K562 (cell line): Measurements from ENCODE around the gene AMZ2. TPM values are rescaled to one million over a fixed set of nuclear protein-coding genes. Genes with fewer than 3 reads are reported as not detected.

Source experiments
- BCL6 ChIP-seq: fragments of 250-450 bp; sonication (Bioruptor Pico); IDR thresholded peaks from 2 replicates; pipeline ENCODE4 v1.4.0; 2020
- BRD4 ChIP-seq: fragments of 200-600 bp; sonication (generic); IDR thresholded peaks from 2 replicates; pipeline ENCODE4 v1.6.1; 2017; ENCODE audit warnings: inconsistent platforms
- CHD1 ChIP-seq: fragments of 200-600 bp; sonication (generic); IDR thresholded peaks from one replicate; pipeline ENCODE4 v1.6.1; 2012; ENCODE audit warnings: mild to moderate bottlenecking, moderate library complexity, low read length, inconsistent platforms
- E2F1 ChIP-seq: sonication (generic); formaldehyde crosslinking; IDR thresholded peaks from 2 replicates; pipeline ENCODE4 v1.8.1; 2023; ENCODE audit warnings: mild to moderate bottlenecking, missing genetic modification reagents, moderate library complexity
- EWSR1 ChIP-seq: fragments of 450-650 bp; IDR thresholded peaks from 2 replicates; pipeline ENCODE4 v1.6.1; 2018; ENCODE audit warnings: borderline replicate concordance, mild to moderate bottlenecking, low read depth, moderate library complexity; ENCODE audit not compliant: partially characterized antibody
- NFYB ChIP-seq: IDR thresholded peaks from 2 replicates; pipeline ENCODE4 v1.6.1; 2011; ENCODE audit warnings: mild to moderate bottlenecking, moderate library complexity; ENCODE audit not compliant: insufficient read length; ENCODE audit errors: extremely low read depth
- PATZ1 ChIP-seq: fragments of 250-450 bp; sonication (Bioruptor Pico); IDR thresholded peaks from 2 replicates; pipeline ENCODE4 v1.5.0; 2020; ENCODE audit warnings: mild to moderate bottlenecking, borderline replicate concordance
- TBP ChIP-seq: optimal IDR thresholded peaks from 2 replicates; pipeline ENCODE3; 2011; ENCODE audit warnings: low read depth, low read length, improper control_type of control experiment
- ZC3H11A ChIP-seq: IDR thresholded peaks from 2 replicates; pipeline ENCODE4 v1.6.1; 2012; ENCODE audit warnings: low read depth, low read length, improper control_type of control experiment
- ZC3H8 ChIP-seq: fragments of 450-650 bp; IDR thresholded peaks from 2 replicates; pipeline ENCODE4 v1.6.1; 2017
- ZNF609 ChIP-seq: sonication (generic); formaldehyde crosslinking; IDR thresholded peaks from 2 replicates; pipeline ENCODE4 v1.8.1; 2023; ENCODE audit warnings: missing genetic modification reagents, mild to moderate bottlenecking, borderline replicate concordance
- polyA plus RNA-seq, 8 experiments: library from polyadenylated mRNA; depleted of rRNA in 4 of 8; stranded (reverse) in 5 of 8; unstranded in 3 of 8; fragments of >200 nt; fragmentation: Nextera tagmentation in 2 of 8; fragmentation: Illumina TruSeq in 1 of 8; extraction: Ambion mirVana in 2 of 8; extraction: Trizol in 1 of 8; gene quantifications; 2 replicates each; pipeline versions ENCODE4 v1.2.1 to v1.2.3, GENCODE V29; 2011 to 2014; ENCODE audit warnings: inconsistent platforms in 1 of 8, missing spikeins in 1 of 8
- total RNA-seq, 7 experiments: library from RNA; depleted of rRNA in 6 of 7; stranded (reverse); fragments of >200 nt in 6 of 7; fragmentation: Illumina TruSeq in 2 of 7; extraction: Trizol in 2 of 7; gene quantifications; 2 replicates each; pipeline versions ENCODE4 v1.2.1 to v1.2.3, GENCODE V29; 2011 to 2021; ENCODE audit warnings: low replicate concordance in 1 of 7

The AMZ2 gene
- total and polyA plus RNA-seq, 9 of the 15 experiments (the other 6 are each of a cell fraction or from before 2014, with no cell fraction given), result 22.6 to 92.2 (median 52.6) TPM

- TF ChIP-seq ZNF609 (no peak), ZC3H11A (no peak), NFYB (no peak), EWSR1 (no peak), CHD1 (no peak), PATZ1 (CRISPR knock-in tag) (no peak), TBP (no peak), BCL6 (CRISPR knock-in tag) (no peak), E2F1 (no peak), BRD4 (0 out of 2 replicates have a peak, but pooled peaks have one; percentile 40), ZC3H8 (no peak)
Measured at GRCh38 chr17:68291836-68292688, 44.2 kb downstream of the AMZ2 start (continued).
